ENCODE data around the gene FBXW11. TPM values are rescaled to one million over a fixed set of nuclear protein-coding genes. Genes with fewer than 3 reads are reported as not detected.

FBXW11 gene
- total and polyA plus RNA-seq, 2 of the 8 experiments (the other 6 are each of a cell fraction or from before 2014, with no cell fraction given) = 45.0 to 75.6 TPM

- TF ChIP-seq CEBPB (IDR thresholded peaks at IDR 0.05; ENCODE audit: low read depth, low read length) = no peak
- TF ChIP-seq TCF12 (IDR thresholded peaks at IDR 0.05; ENCODE audit: low read depth, low read length) = no peak
- TF ChIP-seq, protein P1, sequence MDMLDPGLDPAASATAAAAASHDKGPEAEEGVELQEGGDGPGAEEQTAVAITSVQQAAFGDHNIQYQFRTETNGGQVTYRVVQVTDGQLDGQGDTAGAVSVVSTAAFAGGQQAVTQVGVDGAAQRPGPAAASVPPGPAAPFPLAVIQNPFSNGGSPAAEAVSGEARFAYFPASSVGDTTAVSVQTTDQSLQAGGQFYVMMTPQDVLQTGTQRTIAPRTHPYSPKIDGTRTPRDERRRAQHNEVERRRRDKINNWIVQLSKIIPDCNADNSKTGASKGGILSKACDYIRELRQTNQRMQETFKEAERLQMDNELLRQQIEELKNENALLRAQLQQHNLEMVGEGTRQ (IDR thresholded peaks at IDR 0.05; ENCODE audit: low read length) = no peak
- no peak for TF ChIP-seq KDM1A (IDR thresholded peaks at IDR 0.05; ENCODE audit: borderline replicate concordance, low read length)
- TF ChIP-seq SIN3A (conservative IDR thresholded peaks at IDR 0.05 in 1 of 2, IDR thresholded peaks at IDR 0.05 in 1 of 2; ENCODE audit: low read depth in 1 of 2, low read length in 2 of 2) = no peak
- TF ChIP-seq CHD1 (IDR thresholded peaks at IDR 0.05; ENCODE audit: low read depth, low read length) = no peak
- TF ChIP-seq SIRT6 (IDR thresholded peaks at IDR 0.05; ENCODE audit: low read length) = no peak
- TF ChIP-seq CBX8 (IDR thresholded peaks at IDR 0.05; ENCODE audit: borderline replicate concordance, low read depth, low read length) = no peak
- TF ChIP-seq RBBP5 (IDR thresholded peaks at IDR 0.05; ENCODE audit: borderline replicate concordance, low read depth, low read length) = no peak
- no peak for TF ChIP-seq CREB1 (IDR thresholded peaks at IDR 0.05)
- TF ChIP-seq HDAC2 (IDR thresholded peaks at IDR 0.05; ENCODE audit: borderline replicate concordance in 1 of 2, low read depth in 2 of 2, low read length in 2 of 2) = no peak
- TF ChIP-seq EP300 (IDR thresholded peaks at IDR 0.05; ENCODE audit: borderline replicate concordance in 1 of 2, low read depth in 2 of 2, low read length in 2 of 2) = no peak
- TF ChIP-seq RAD21 (IDR thresholded peaks at IDR 0.05 in 1 of 2, conservative IDR thresholded peaks at IDR 0.05 in 1 of 2; ENCODE audit: low read depth in 2 of 2, low read length in 2 of 2) = peak; percentile 83 to 89
- no peak for TF ChIP-seq ZNF274 (IDR thresholded peaks at IDR 0.05; ENCODE audit: borderline replicate concordance, extremely low read depth, low read length)
- TF ChIP-seq GABPA (IDR thresholded peaks at IDR 0.05; ENCODE audit: borderline replicate concordance, insufficient read depth, low read length) = no peak
- peak; percentile 44; the same call in 1 of the 2 replicates for TF ChIP-seq YY1 (IDR thresholded peaks at IDR 0.05; ENCODE audit: low read depth, low read length)
- TF ChIP-seq BACH1 (IDR thresholded peaks at IDR 0.05; ENCODE audit: low read length) = no peak
- TF ChIP-seq SRF (IDR thresholded peaks at IDR 0.05; ENCODE audit: low read depth, low read length) = no peak
- no peak for TF ChIP-seq KDM5A (IDR thresholded peaks at IDR 0.05; ENCODE audit: low read length)
- no peak for TF ChIP-seq SP2 (IDR thresholded peaks at IDR 0.05; ENCODE audit: low read length)
- TF ChIP-seq CTBP2 (IDR thresholded peaks at IDR 0.05; ENCODE audit: borderline replicate concordance, insufficient read depth, insufficient read length, low read length) = no peak
- no peak for TF ChIP-seq FOSL1 (IDR thresholded peaks at IDR 0.05; ENCODE audit: insufficient read depth, low read depth, low read length)
- TF ChIP-seq TEAD4 (IDR thresholded peaks at IDR 0.05; ENCODE audit: low read depth, low read length) = no peak
- TF ChIP-seq TBP (IDR thresholded peaks at IDR 0.05; ENCODE audit: low read depth, low read length) = no peak
These were observed 156.0 kb downstream of the FBXW11 start (continued) for GRCh38 chr5:171850324-171850947.

All from H1 (cell line).